ES-I3 (cell line): ENCODE results near the gene NHLH1.

ENCODE experiments used
- H3K36me3 ChIP-seq: 2 replicates; pipeline ENCODE4 v1.6.1; 2013; ENCODE audit warnings: mild to moderate bottlenecking, low read length, control low read depth, moderate library complexity; ENCODE audit not compliant: insufficient read depth
- H3K4me1 ChIP-seq: 2 replicates; pipeline ENCODE4 v1.6.1; 2013; ENCODE audit warnings: mild to moderate bottlenecking, control low read depth, low read length; ENCODE audit not compliant: insufficient read depth
- H3K9ac ChIP-seq: 2 replicates; pipeline ENCODE4 v1.6.1; 2013; ENCODE audit warnings: low read depth, mild to moderate bottlenecking, low read length, moderate library complexity
- H3K9me3 ChIP-seq: 2 replicates; pipeline ENCODE4 v1.6.1; 2013; ENCODE audit warnings: mild to moderate bottlenecking, low read length, moderate library complexity; ENCODE audit not compliant: control insufficient read depth, insufficient read depth

Gene NHLH1

GRCh38 chr1:160406131-160406968 lies 39.5 kb downstream of the NHLH1 start:
- H3K36me3 ChIP-seq: no peaks in the 10 kb centered on the region
- H3K4me1 ChIP-seq: peaks cover 86% of the 10 kb centered on the region
- H3K9ac ChIP-seq: no peak overlapping the region
- no peaks in the 10 kb centered on the region for H3K9me3 ChIP-seq

- Histone ChIP-seq H3K4me1 (peaks cover 74% of the 10 kb centered on the region), H3K9me3 (no peaks in the 10 kb centered on the region), H3K9ac (no peak overlapping the region), H3K36me3 (no peaks in the 10 kb centered on the region)
These were observed 41.2 kb downstream of the NHLH1 start for GRCh38 chr1:160407839-160408801.

DNA sequence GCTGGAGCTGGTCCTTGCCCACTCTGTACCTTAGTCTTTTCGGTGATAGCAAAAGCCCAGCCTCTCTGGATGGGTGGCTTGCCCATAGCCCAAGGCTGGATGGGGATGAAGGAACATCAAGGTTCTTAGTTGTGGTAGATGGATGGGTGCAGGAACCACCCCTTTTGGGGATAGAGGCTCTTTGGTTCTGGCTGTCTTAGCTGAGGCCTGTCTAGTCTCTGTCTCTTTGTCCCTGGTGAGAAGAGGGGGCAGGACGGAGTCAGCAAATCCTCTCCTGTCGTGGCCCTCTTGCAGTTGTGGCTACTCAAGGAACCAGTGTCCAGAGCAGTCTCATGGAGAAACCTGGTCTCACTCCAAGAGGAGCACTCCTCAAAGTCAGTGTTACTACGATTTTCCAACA lies 42.0 kb downstream of the NHLH1 start:
- no peaks in the 10 kb centered on the region for H3K36me3 ChIP-seq
- no peaks in the 10 kb centered on the region for H3K9me3 ChIP-seq
- peaks cover 67% of the 10 kb centered on the region for H3K4me1 ChIP-seq
- H3K9ac ChIP-seq: no peak overlapping the region

DNA sequence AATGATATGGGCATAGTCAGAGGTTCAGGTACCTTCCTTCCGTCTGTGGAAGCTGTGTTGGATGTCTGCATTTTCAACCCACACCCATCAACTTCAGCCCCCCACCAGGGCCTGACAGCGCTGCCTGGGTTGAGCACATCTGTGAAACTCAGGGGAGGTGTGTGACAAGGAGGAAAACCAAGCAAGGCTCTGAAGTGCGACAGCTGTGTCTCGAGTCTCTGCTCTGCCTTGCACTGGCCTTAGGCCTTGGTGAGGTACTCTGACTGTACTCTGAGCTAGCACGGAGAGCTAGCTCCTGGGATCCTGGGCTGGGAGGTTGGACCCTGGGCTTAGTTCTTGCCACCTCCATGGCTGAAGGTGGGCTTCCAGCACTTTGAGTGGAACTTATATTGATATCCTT lies 42.6 kb downstream of the NHLH1 start:
- no peak overlapping the region for H3K9ac ChIP-seq
- no peaks in the 10 kb centered on the region for H3K36me3 ChIP-seq
- H3K9me3 ChIP-seq: no peaks in the 10 kb centered on the region
- peaks cover 62% of the 10 kb centered on the region for H3K4me1 ChIP-seq

DNA sequence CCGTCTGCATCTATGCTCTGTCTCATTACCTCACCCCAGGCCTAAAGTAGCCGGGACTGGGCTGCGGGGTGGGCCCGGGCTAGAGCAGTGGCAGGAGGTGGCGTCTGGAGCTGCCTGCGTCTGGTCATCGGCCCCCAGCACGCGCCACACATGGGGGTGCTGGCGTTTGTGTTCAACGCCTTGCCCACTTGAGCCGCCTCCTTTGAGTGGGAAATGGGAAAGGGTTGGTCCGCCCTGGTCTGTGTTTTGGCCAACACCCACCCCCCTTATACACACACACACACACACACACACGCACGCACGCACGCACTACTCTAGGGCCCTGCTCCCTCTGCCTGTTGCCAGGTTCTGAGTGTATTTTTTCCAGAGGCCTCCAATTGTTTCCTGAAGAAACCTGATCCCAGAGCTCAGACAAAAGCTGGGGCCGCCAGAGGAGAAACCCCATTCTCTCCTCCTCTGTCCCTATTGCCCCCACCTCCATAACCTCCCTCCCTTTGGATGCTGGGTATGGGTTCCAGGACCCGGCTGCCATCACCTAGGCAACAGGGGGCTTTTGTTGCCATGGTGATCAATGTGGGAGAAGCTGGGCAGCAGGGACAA lies 43.6 kb downstream of the NHLH1 start:
- H3K9ac ChIP-seq: no peak overlapping the region
- peaks cover 52% of the 10 kb centered on the region for H3K4me1 ChIP-seq
- H3K36me3 ChIP-seq: no peaks in the 10 kb centered on the region
- no peaks in the 10 kb centered on the region for H3K9me3 ChIP-seq

- H3K36me3 ChIP-seq: no peaks in the 10 kb centered on the region
- peaks cover 44% of the 10 kb centered on the region for H3K4me1 ChIP-seq
- H3K9me3 ChIP-seq: no peaks in the 10 kb centered on the region
- H3K9ac ChIP-seq: no peak overlapping the region
These were observed 44.6 kb downstream of the NHLH1 start for GRCh38 chr1:160411271-160412027.

DNA sequence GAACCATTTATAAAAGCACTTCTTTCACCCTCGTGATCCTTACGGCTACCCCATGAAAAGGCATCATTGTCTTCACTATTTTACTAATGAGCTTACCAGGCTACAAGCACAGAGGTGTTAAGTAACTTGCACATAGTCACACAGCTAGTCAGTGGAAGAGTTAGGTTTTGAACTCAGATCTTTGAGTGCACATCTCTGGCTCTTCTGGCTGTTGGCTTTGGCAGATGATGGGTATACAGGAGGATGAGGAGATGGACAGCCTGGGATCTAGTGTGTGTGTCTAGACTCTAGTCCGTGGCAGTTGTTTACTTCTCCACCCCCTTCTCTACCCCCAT lies 45.1 kb downstream of the NHLH1 start:
- Histone ChIP-seq H3K36me3 (no peaks in the 10 kb centered on the region), H3K9ac (no peak overlapping the region), H3K4me1 (peaks cover 42% of the 10 kb centered on the region), H3K9me3 (no peaks in the 10 kb centered on the region)

- Histone ChIP-seq H3K36me3 (no peaks in the 10 kb centered on the region), H3K9me3 (no peaks in the 10 kb centered on the region), H3K4me1 (peaks cover 28% of the 10 kb centered on the region), H3K9ac (no peak overlapping the region)
These were observed 46.8 kb downstream of the NHLH1 start for GRCh38 chr1:160413716-160414115.

GRCh38 chr1:160414881-160415280 lies 48.0 kb downstream of the NHLH1 start:
- peaks cover 17% of the 10 kb centered on the region for H3K4me1 ChIP-seq
- H3K36me3 ChIP-seq: no peaks in the 10 kb centered on the region
- no peaks in the 10 kb centered on the region for H3K9me3 ChIP-seq
- H3K9ac ChIP-seq: no peak overlapping the region; the same call in 1 of the 2 replicates

DNA sequence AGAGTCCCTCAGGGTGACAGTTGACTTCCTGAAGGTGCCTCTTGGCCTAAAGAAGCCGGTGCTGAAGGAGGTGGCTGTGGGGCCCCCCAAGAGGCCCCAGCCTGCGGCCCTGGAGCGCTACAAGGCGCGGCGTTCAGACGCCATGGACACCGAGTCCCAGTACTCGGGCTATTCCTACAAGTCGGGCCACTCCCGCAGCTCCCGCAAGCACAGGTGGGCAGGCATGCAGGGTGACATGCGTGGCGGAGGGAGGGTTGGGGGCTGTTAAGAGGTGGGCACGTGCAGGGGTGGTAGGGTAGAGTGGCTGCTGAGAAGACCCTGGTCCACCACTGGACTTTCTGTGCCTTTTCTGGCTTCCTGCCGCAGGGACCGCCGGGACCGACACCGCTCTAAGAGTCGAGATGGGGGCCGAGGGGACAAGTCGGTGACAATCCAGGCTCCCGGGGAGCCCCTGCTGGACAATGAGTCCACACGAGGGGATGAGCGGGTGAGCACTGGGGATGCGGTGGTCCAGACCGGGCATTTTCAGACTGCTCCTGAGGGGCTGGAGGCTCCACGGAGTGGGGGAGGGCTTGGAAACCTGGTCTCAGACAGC lies 48.9 kb downstream of the NHLH1 start:
- Histone ChIP-seq H3K36me3 (no peaks in the 10 kb centered on the region), H3K9me3 (no peaks in the 10 kb centered on the region), H3K9ac (no peak overlapping the region), H3K4me1 (peaks cover 8% of the 10 kb centered on the region; the same call in 1 of the 2 replicates)

- peaks cover 4% of the 10 kb centered on the region; the same call in 1 of the 2 replicates for H3K36me3 ChIP-seq
These were observed 49.5 kb downstream of the NHLH1 start for GRCh38 chr1:160416369-160416768.

DNA sequence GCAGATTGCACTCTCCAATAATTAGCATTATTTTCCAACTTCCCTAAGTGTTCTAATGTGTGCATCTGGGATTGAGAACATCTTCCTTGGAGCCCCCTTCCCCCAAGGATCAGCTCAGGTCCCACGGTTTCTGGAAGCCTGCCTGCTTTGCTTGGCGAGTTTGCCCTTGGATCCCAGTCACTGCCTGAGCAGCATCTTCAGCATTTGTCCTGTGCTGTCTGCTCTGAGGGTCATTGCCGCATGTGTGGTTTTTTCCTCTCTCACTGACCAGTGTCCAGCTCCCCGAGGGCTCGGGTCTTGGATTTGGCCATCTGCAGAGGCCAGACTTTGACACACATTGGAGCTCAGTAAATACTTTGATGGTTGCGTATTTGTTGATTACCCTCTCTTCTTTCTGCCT lies 51.6 kb downstream of the NHLH1 start:
- Histone ChIP-seq H3K4me1 (no peaks in the 10 kb centered on the region), H3K9ac (no peak overlapping the region), H3K36me3 (peaks cover 6% of the 10 kb centered on the region; the same call in 1 of the 2 replicates), H3K9me3 (no peaks in the 10 kb centered on the region)

More at GRCh38 chr1:160416369-160416768, 49.5 kb downstream of the NHLH1 start:
- Histone ChIP-seq H3K4me1 (peaks cover 4% of the 10 kb centered on the region; the same call in 1 of the 2 replicates), H3K9me3 (no peaks in the 10 kb centered on the region), H3K9ac (no peak overlapping the region)

DNA sequence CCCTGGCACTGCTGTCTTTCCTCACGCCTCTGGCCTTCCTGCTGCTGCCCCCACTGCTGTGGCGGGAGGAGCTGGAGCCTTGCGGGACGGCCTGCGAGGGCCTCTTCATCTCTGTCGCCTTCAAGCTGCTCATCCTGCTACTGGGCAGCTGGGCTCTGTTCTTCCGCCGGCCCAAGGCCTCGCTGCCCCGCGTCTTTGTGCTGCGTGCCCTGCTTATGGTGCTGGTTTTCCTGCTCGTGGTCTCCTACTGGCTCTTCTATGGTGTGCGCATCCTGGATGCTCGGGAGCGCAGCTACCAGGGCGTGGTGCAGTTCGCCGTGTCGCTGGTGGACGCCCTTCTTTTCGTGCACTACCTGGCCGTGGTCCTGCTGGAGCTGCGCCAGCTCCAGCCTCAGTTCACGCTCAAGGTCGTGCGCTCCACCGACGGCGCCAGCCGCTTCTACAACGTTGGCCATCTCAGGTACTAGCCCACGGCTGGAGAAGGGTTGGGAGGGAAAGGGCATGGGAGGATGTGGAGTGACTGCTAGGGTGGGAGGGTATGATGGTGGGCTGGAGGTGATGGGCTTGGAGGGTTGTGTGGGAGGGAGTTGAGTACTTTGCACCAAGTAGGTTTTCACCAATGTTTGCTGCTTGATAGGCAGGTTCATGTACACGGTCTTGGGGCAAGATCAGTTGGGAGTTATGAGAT lies 52.4 kb downstream of the NHLH1 start:
- no peaks in the 10 kb centered on the region for H3K9me3 ChIP-seq
- H3K9ac ChIP-seq: no peak overlapping the region
- peaks cover 6% of the 10 kb centered on the region; the same call in 1 of the 2 replicates for H3K36me3 ChIP-seq
- H3K4me1 ChIP-seq: no peaks in the 10 kb centered on the region
